PC-9 (cell line): ENCODE data around the gene METAP2. TPM values are rescaled to one million over a fixed set of nuclear protein-coding genes. Genes with fewer than 3 reads are reported as not detected.

Experiments used
- BruUV-seq: library from RNA; stranded (reverse); fragments of 400-500 nt; replicated peaks from 2 replicates; lab custom pipeline; 2021; lab: Mats Ljungman, UMichigan
- CTCF ChIA-PET: fragments of 300-600 bp; sonication (Branson Sonifier 250); formaldehyde crosslinking; loops from one replicate; lab custom pipeline; 2022; ENCODE audit warnings: antibody characterized with exemption; lab: Charles Lee
- POLR2A ChIA-PET: fragments of 300-600 bp; sonication (Branson Sonifier 250); formaldehyde crosslinking; loops from one replicate; lab custom pipeline; 2022; ENCODE audit warnings: antibody characterized with exemption; ENCODE audit not compliant: unreplicated experiment; lab: Charles Lee
- DNase-seq, 2 experiments: peaks; one replicate each; pipeline versions ENCODE4 v3.0.0 to v3.0.0-alpha.2; 2015 to 2022; ENCODE audit warnings: mixed read lengths in 1 of 2
- H2AFZ ChIP-seq: fragments of 200-600 bp; sonication (generic); 2 replicates; pipeline ENCODE4 v1.8.1; 2017; ENCODE audit warnings: antibody characterized with exemption
- H3F3A ChIP-seq: fragments of 200-600 bp; sonication (generic); 2 replicates; pipeline ENCODE4 v1.8.1; 2017; ENCODE audit warnings: antibody characterized with exemption, mild to moderate bottlenecking, low read depth; ENCODE audit not compliant: insufficient read depth
- H3K27ac ChIP-seq: fragments of 200-600 bp; sonication (generic); 2 replicates; pipeline ENCODE4 v1.6.1; 2016; ENCODE audit warnings: mixed run types
- H3K27me3 ChIP-seq: fragments of 200-600 bp; sonication (generic); 2 replicates; pipeline ENCODE4 v1.6.1; 2016; ENCODE audit warnings: low read depth, mixed run types; ENCODE audit not compliant: insufficient read depth
- H3K36me3 ChIP-seq: fragments of 200-600 bp; sonication (generic); 2 replicates; pipeline ENCODE4 v1.6.1; 2016; ENCODE audit warnings: low read depth, mixed run types
- H3K4me1 ChIP-seq: fragments of 200-600 bp; sonication (generic); replicated peaks from 2 replicates; pipeline ENCODE4 v1.6.1; 2016; ENCODE audit warnings: mixed run types; ENCODE audit not compliant: insufficient read depth
- H3K4me2 ChIP-seq: fragments of 200-600 bp; sonication (generic); 2 replicates; pipeline ENCODE4 v1.6.1; 2017; ENCODE audit warnings: mixed run types
- H3K4me3 ChIP-seq: fragments of 200-600 bp; sonication (generic); 2 replicates; pipeline ENCODE4 v1.6.1; 2016; ENCODE audit warnings: mixed run types
- H3K79me2 ChIP-seq: fragments of 200-600 bp; sonication (generic); 2 replicates; pipeline ENCODE4 v1.6.1; 2017; ENCODE audit warnings: low read depth, mixed run types
- H3K9me2 ChIP-seq: fragments of 200-600 bp; sonication (generic); 2 replicates; pipeline ENCODE4 v1.8.1; 2017; ENCODE audit warnings: mild to moderate bottlenecking; ENCODE audit not compliant: insufficient read depth
- H3K9me3 ChIP-seq: fragments of 200-600 bp; sonication (generic); 2 replicates; pipeline ENCODE4 v1.8.1; 2016; ENCODE audit warnings: low read depth; ENCODE audit not compliant: insufficient read depth
- H4K20me1 ChIP-seq: fragments of 200-600 bp; sonication (generic); 2 replicates; pipeline ENCODE4 v1.8.1; 2017; ENCODE audit not compliant: insufficient read depth
- EZH2 ChIP-seq: fragments of 200-600 bp; sonication (generic); IDR thresholded peaks from 2 replicates; pipeline ENCODE4 v1.8.0; 2017; ENCODE audit warnings: antibody characterized with exemption, low read depth
- intact Hi-C: fragments of 100-400 bp; cut with micrococcal nuclease; formaldehyde crosslinking; loops from one replicate; pipeline ENCODE4 v1.10.0; 2022; ENCODE audit not compliant: unreplicated experiment
- total RNA-seq: library from RNA; stranded (reverse); gene quantifications from 2 replicates; pipeline ENCODE4 v1.2.3, GENCODE V29; 2021
- TF ChIP-seq, protein P1 (sequence below): fragments of 200-600 bp; sonication (generic); conservative IDR thresholded peaks from 2 replicates; pipeline ENCODE4 v1.6.1; 2017; ENCODE audit warnings: mixed run types, antibody characterized with exemption, mild to moderate bottlenecking, moderate library complexity

METAP2 gene
- total RNA-seq, 1 experiment from 2014 or later: 93.8 TPM

GRCh38 chr12:95541436-95541835 is 67.5 kb downstream of the METAP2 start:
- Histone ChIP-seq H3K9me2 (no peaks in the 10 kb centered on the region), H4K20me1 (no peaks in the 10 kb centered on the region), H3K9me3 (no peaks in the 10 kb centered on the region), H3K4me2 (no peak overlapping the region), H3K27ac (no peak overlapping the region), H3K27me3 (no peaks in the 10 kb centered on the region), H3F3A (no peaks in the 10 kb centered on the region), H3K4me1 (no peaks in the 10 kb centered on the region), H2AFZ (no peak overlapping the region), H3K4me3 (no peak overlapping the region), H3K36me3 (no peaks in the 10 kb centered on the region), H3K79me2 (no peaks in the 10 kb centered on the region)
- CTCF ChIA-PET: no interaction called here
- TF ChIP-seq, protein P1, sequence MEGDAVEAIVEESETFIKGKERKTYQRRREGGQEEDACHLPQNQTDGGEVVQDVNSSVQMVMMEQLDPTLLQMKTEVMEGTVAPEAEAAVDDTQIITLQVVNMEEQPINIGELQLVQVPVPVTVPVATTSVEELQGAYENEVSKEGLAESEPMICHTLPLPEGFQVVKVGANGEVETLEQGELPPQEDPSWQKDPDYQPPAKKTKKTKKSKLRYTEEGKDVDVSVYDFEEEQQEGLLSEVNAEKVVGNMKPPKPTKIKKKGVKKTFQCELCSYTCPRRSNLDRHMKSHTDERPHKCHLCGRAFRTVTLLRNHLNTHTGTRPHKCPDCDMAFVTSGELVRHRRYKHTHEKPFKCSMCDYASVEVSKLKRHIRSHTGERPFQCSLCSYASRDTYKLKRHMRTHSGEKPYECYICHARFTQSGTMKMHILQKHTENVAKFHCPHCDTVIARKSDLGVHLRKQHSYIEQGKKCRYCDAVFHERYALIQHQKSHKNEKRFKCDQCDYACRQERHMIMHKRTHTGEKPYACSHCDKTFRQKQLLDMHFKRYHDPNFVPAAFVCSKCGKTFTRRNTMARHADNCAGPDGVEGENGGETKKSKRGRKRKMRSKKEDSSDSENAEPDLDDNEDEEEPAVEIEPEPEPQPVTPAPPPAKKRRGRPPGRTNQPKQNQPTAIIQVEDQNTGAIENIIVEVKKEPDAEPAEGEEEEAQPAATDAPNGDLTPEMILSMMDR: no peak
- no peak for TF ChIP-seq EZH2
- no peak for DNase-seq
- intact Hi-C loops: no loop called here
- BruUV-seq: no TSS peak
- POLR2A ChIA-PET: no interaction called here

GRCh38 chr12:95543305-95543704 is 69.4 kb downstream of the METAP2 start:
- Histone ChIP-seq H3K36me3 (no peaks in the 10 kb centered on the region), H4K20me1 (no peaks in the 10 kb centered on the region), H3K4me1 (no peaks in the 10 kb centered on the region; the same call in 1 of the 2 replicates), H2AFZ (no peak overlapping the region), H3F3A (no peaks in the 10 kb centered on the region), H3K4me3 (no peak overlapping the region), H3K27me3 (no peaks in the 10 kb centered on the region), H3K9me3 (no peaks in the 10 kb centered on the region), H3K79me2 (no peaks in the 10 kb centered on the region), H3K27ac (no peak overlapping the region), H3K9me2 (no peaks in the 10 kb centered on the region), H3K4me2 (no peak overlapping the region)
- POLR2A ChIA-PET: no interaction called here
- no TSS peak for BruUV-seq
- TF ChIP-seq, protein P1: no peak
- CTCF ChIA-PET: interaction anchor here (0.7 kb wide), 1 partner anchor 672 kb away, joined by 11 read pairs; no protein-coding TSS in a partner anchor
- no peak for DNase-seq
- intact Hi-C loops: no loop called here

- ChIA-PET CTCF (interaction anchor here (0.6 kb wide), 1 partner anchor 9 kb away, joined by 4 read pairs; no protein-coding TSS in a partner anchor), POLR2A (no interaction called here)
- no peak for DNase-seq
- H3K27ac ChIP-seq: no peak overlapping the region
- no peak overlapping the region for H2AFZ ChIP-seq
- H3K4me3 ChIP-seq: no peak overlapping the region
- H3K4me1 ChIP-seq: no peaks in the 10 kb centered on the region; the same call in 1 of the 2 replicates
- intact Hi-C loops: no loop called here
- no peaks in the 10 kb centered on the region for H3K79me2 ChIP-seq
- H3K27me3 ChIP-seq: no peaks in the 10 kb centered on the region
- BruUV-seq: no TSS peak
- H4K20me1 ChIP-seq: no peaks in the 10 kb centered on the region
- no peaks in the 10 kb centered on the region for H3K9me2 ChIP-seq
- no peaks in the 10 kb centered on the region for H3K36me3 ChIP-seq
- H3F3A ChIP-seq: no peaks in the 10 kb centered on the region
- H3K9me3 ChIP-seq: peaks cover 4% of the 10 kb centered on the region; the same call in 1 of the 2 replicates
- no peak overlapping the region for H3K4me2 ChIP-seq
- TF ChIP-seq, protein P1: no peak
- no peak for TF ChIP-seq EZH2
Measured at GRCh38 chr12:95544756-95545155, 70.8 kb downstream of the METAP2 start.
